Activated CD4-positive, alpha-beta T cell treated with anti-CD3 and anti-CD28 coated beads, Interleukin-2, amount 10 ng/mL, durations not matched to agents 7 days and 5 days (primary cell): ENCODE measurements around the gene RMC1. TPM values are rescaled to one million over a fixed set of nuclear protein-coding genes. Genes with fewer than 3 reads are reported as not detected.

Source experiments
- CTCF ChIA-PET: fragments of 350-600 bp; sonication (Branson Sonifier 250); formaldehyde crosslinking; loops from one replicate; lab custom pipeline; 2021; ENCODE audit warnings: antibody characterized with exemption; lab: Charles Lee
- POLR2A ChIA-PET: fragments of 350-600 bp; sonication (Branson Sonifier 250); formaldehyde crosslinking; loops from one replicate; lab custom pipeline; 2021; ENCODE audit warnings: antibody characterized with exemption; lab: Charles Lee
- DNase-seq: peaks from one replicate; pipeline ENCODE4 v3.0.0-alpha.2; 2020
- H3K27ac Mint-ChIP-seq: one replicate; pipeline ENCODE4 v1.8.0; 2021; ENCODE audit warnings: mild to moderate bottlenecking, moderate library complexity, mixed read lengths
- H3K27me3 Mint-ChIP-seq: one replicate; pipeline ENCODE4 v1.8.0; 2021; ENCODE audit warnings: mixed read lengths
- H3K36me3 Mint-ChIP-seq: one replicate; pipeline ENCODE4 v1.8.0; 2021; ENCODE audit warnings: low read depth, mixed read lengths
- H3K4me1 Mint-ChIP-seq: one replicate; pipeline ENCODE4 v1.8.0; 2021; ENCODE audit warnings: mixed read lengths
- H3K4me3 Mint-ChIP-seq: one replicate; pipeline ENCODE4 v1.8.0; 2021; ENCODE audit warnings: mild to moderate bottlenecking, moderate library complexity, mixed read lengths
- H3K9me3 Mint-ChIP-seq: one replicate; pipeline ENCODE4 v1.8.0; 2021; ENCODE audit warnings: mixed read lengths
- total RNA-seq, 2 experiments: library from RNA; stranded (reverse); gene quantifications; one replicate each; pipeline ENCODE4 v1.2.3, GENCODE V29; 2021

The RMC1 gene
- total RNA-seq, 2 experiments from 2014 or later = 56.0 to 66.4 TPM

DNA sequence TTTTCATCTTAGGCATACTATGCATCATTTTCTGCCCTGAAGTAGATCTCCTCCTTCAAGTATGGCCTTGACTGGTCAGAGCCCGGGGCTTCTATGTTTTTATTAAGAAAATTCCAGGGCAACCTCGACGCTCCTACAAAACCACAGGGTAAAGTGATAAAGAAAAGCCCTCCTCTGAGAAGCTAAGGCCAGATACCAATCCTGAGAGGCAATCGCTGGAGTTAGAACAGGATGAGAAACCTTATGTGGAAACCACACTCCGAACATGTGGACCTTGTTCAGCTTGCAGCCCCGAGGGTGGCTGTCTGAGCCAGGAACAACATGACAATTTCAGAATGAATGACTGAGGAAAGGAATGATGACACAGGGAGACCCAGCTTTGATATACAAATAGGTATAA, 35.6 kb downstream of the RMC1 start:
- CTCF ChIA-PET = interaction anchor here (3.1 kb wide), 1 partner anchor 42 kb away, joined by 9 read pairs; no protein-coding TSS in a partner anchor

DNA sequence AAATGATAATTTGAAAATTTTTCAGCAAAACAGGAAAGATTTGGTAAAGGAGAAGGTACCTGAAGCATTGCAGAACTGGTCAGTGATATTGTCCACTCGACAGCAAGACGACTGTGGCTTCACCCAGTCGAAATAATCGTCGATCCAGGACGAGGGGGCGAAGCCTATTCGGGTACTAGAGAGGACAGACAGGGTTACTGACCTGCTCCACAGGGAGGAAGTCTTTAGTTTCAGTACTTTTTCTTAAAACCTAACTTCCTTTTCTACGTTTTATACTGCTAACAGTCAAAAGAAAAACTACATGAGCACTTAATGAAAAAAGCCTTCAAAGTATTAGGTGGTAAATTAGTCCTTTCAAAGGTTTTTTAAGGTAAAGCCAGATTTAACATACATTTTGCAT, 36.0 kb downstream of the RMC1 start:
- Mint-ChIP-seq H3K27me3 (no peaks in the 10 kb centered on the region), H3K27ac (peak overlapping the region; percentile 64), H3K4me1 (peaks cover 41% of the 10 kb centered on the region), H3K4me3 (no peak overlapping the region), H3K9me3 (no peaks in the 10 kb centered on the region), H3K36me3 (peaks cover 73% of the 10 kb centered on the region)
- ChIA-PET POLR2A (no interaction called here), CTCF (interaction anchor here (3.1 kb wide), 1 partner anchor 41 kb away, joined by 9 read pairs; no protein-coding TSS in a partner anchor)
- no peak for DNase-seq

More for the DNA sequence above, 35.6 kb downstream of the RMC1 start:
- Mint-ChIP-seq H3K27ac (no peak overlapping the region), H3K9me3 (no peaks in the 10 kb centered on the region), H3K4me3 (no peak overlapping the region), H3K4me1 (peaks cover 41% of the 10 kb centered on the region), H3K27me3 (no peaks in the 10 kb centered on the region), H3K36me3 (peaks cover 73% of the 10 kb centered on the region)
- no peak for DNase-seq
- POLR2A ChIA-PET = no interaction called here

DNA sequence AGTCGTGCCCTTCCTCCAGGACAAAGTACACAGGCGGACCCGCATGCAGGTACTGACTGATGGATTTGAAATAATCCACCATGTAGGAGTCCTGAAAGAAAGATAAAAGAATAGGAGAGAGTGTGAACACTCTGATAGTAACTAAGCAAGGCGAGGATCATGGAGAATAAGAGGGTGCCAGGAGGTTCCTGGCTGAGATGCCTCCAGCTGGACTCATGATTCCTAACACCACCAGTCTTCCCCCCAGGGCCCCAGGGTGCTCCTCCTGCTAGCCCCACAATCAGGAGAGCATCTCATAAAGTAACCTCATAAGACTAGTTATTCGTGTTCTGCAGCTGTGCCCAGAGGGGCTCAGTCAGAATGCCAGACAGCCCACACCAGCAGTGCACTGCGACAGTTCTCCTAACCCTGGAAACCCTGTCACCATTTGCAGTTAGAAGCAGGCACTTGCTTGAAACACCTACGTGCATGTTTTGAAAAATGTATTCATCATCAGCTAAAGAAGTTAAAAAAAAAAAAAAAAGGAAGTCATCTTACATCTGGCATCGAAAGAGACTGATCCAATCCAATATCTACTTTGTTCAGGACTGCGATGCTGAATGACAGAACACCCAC, 36.7 kb downstream of the RMC1 start:
- H3K4me3 Mint-ChIP-seq = peak overlapping the region; percentile 3
- H3K27ac Mint-ChIP-seq = peak overlapping the region; percentile 75
- no peak for DNase-seq
- peaks cover 41% of the 10 kb centered on the region for H3K4me1 Mint-ChIP-seq
- CTCF ChIA-PET = interaction anchor here (0.7 to 3.1 kb wide), 5 partner anchors 14 to 319 kb away, joined by 3 to 9 read pairs (median 3); no protein-coding TSS in a partner anchor
- POLR2A ChIA-PET = interaction anchor here (0.5 kb wide), 1 partner anchor 162 kb away, joined by 3 read pairs; no protein-coding TSS in a partner anchor
- no peaks in the 10 kb centered on the region for H3K27me3 Mint-ChIP-seq
- no peaks in the 10 kb centered on the region for H3K9me3 Mint-ChIP-seq
- H3K36me3 Mint-ChIP-seq = peaks cover 71% of the 10 kb centered on the region

DNA sequence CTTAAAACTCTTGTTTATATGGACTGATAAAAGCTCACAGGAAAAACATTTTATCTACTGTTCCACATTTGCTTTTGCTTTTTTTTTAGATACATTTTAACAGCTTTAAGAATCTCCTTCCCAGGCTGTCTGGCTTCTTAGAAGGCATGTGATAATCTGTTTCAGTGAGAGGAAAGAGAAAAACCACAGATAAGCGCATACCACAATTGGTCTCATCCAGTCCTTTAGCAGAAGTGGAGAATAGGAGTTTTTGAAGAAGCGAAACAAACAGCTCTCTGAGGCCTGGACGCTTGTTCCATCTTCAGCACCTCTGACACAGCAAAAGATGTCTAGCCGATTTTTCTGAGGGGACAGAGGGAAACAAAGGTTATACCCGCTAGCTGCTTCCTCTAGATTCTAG, 37.6 kb downstream of the RMC1 start:
- POLR2A ChIA-PET = interaction anchor here (0.5 kb wide), 1 partner anchor 163 kb away, joined by 3 read pairs; no protein-coding TSS in a partner anchor
- Mint-ChIP-seq H3K9me3 (no peaks in the 10 kb centered on the region), H3K27ac (peak overlapping the region; percentile 75), H3K27me3 (no peaks in the 10 kb centered on the region), H3K36me3 (peaks cover 67% of the 10 kb centered on the region), H3K4me3 (peak overlapping the region; percentile 40), H3K4me1 (peaks cover 41% of the 10 kb centered on the region)
- CTCF ChIA-PET = interaction anchor here (0.7 to 3.1 kb wide), 7 partner anchors 13 to 319 kb away, joined by 3 to 9 read pairs (median 3); no protein-coding TSS in a partner anchor
- peak; percentile 52 for DNase-seq

DNA sequence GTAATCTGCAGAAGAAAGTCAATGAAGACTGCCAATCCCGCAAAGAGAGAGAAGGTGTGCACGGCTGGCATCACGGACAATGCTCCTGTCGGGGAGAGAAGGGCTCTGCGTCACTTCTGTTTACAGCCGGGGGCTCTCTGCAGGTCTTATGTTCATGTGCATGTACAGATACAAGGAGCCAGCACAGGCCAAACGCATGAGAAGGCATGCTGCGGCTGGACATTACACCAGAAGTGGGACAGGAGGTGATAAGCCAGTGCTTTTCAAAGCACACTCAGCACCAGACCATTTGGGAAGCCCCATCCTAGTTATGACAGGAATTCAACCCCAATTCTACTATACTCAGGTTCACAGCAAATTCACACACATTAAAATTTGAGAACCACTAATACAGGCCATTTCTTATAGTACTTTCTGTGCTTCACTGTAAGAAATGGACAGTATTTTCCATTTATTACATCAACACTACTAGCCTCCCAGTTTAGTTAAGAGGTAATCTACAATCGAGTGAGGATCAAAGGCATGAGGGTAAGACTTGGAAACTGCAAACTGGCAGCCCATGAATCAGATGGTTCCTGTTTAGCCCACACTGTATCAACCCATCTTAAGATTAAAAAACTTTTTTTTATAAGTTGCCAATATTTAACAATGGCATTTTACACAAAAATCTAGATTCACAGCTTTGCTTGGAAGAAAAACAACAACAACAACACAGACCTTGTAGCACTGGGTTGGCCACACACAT, 38.2 kb downstream of the RMC1 start:
- peaks cover 44% of the 10 kb centered on the region for H3K4me1 Mint-ChIP-seq
- H3K27ac Mint-ChIP-seq = peak overlapping the region; percentile 75
- peak overlapping the region; percentile 40 for H3K4me3 Mint-ChIP-seq
- CTCF ChIA-PET = interaction anchor here (0.8 to 3.1 kb wide), 5 partner anchors 12 to 47 kb away, joined by 3 to 9 read pairs (median 3); no protein-coding TSS in a partner anchor
- POLR2A ChIA-PET = no interaction called here
- peaks cover 66% of the 10 kb centered on the region for H3K36me3 Mint-ChIP-seq
- no peaks in the 10 kb centered on the region for H3K27me3 Mint-ChIP-seq
- H3K9me3 Mint-ChIP-seq = no peaks in the 10 kb centered on the region
- DNase-seq = no peak

DNA sequence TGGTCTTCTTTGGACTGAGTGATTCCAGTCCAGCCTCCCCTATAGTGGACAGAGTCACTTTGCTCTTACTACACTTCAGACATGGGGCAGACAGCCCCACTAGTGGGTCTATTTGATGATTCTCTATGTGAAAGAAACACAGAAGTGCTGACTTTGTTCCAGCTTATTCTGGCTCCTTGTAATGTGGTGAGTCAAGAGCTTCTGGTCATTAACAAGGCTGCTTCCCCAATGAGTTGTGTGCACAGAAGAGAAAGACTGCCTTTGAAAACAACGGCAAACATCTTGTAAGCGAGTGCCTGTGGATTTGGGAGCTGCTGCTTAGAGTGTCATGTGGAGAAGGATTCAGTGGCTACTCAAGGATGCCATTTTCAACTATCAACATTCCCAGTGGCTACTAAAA, 39.1 kb downstream of the RMC1 start:
- Mint-ChIP-seq H3K36me3 (peaks cover 70% of the 10 kb centered on the region), H3K4me3 (no peak overlapping the region), H3K4me1 (peaks cover 46% of the 10 kb centered on the region), H3K9me3 (no peaks in the 10 kb centered on the region), H3K27me3 (no peaks in the 10 kb centered on the region), H3K27ac (peak overlapping the region; percentile 9)
- no peak for DNase-seq
- ChIA-PET POLR2A (interaction anchor here (0.6 kb wide), 1 partner anchor 46 kb away, joined by 4 read pairs; no protein-coding TSS in a partner anchor), CTCF (interaction anchor here (0.6 to 1.4 kb wide), 3 partner anchors 9 to 18 kb away, joined by 3 to 7 read pairs (median 4); no protein-coding TSS in a partner anchor)

DNA sequence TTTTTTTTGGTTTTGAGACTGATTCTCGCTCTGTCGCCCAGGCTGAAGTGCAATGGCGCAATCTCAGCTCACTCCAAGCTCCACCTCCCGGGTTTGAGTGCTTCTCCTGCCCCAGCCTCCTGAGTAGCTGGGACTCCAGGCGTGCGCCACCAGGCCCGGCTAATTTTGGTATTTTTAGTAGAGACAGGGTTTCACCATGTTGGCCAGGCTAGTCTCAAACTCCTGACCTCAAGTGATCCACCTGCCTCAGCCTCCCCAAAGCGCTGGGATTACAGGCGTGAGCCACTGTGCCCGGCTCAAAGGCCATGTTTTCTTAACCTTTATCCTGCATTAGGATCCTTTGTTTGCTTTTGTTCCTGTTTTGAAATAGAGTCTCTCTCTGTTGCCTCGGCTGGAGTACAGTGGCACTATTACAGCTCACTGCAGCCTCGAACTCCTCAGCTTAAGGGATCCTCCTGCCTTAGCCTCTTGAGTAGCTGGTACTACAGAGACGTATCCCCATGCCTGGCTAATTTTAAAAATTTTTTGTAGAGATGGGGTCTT, 42.0 kb downstream of the RMC1 start:
- peaks cover 29% of the 10 kb centered on the region for H3K4me1 Mint-ChIP-seq
- POLR2A ChIA-PET = no interaction called here
- H3K9me3 Mint-ChIP-seq = no peaks in the 10 kb centered on the region
- CTCF ChIA-PET = interaction anchor here (0.7 kb wide), 1 partner anchor 14 kb away, joined by 5 read pairs; no protein-coding TSS in a partner anchor
- peaks cover 53% of the 10 kb centered on the region for H3K36me3 Mint-ChIP-seq
- no peak for DNase-seq
- no peaks in the 10 kb centered on the region for H3K27me3 Mint-ChIP-seq
- H3K4me3 Mint-ChIP-seq = no peak overlapping the region
- no peak overlapping the region for H3K27ac Mint-ChIP-seq

DNA sequence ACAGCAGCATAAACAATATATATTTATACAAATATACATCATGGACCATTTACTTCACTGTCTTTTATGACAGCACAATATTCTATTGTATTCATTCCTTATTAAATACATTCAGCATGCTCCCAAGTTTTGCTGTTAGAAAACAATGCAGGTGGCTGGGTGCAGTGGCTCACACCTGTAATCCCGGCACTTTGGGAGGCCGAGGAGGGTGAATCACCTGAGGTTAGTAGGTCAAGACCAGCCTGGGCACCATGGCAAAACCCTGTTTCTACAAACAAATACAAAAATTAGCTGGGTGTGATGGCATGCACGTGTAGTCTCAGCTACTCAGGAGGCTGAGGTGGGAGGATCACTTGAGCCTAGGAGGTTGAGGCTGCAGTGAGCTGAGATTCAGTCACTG, 44.0 kb downstream of the RMC1 start:
- no peak overlapping the region for H3K4me3 Mint-ChIP-seq
- POLR2A ChIA-PET = no interaction called here
- no peaks in the 10 kb centered on the region for H3K27me3 Mint-ChIP-seq
- CTCF ChIA-PET = no interaction called here
- no peak for DNase-seq
- H3K27ac Mint-ChIP-seq = no peak overlapping the region
- peaks cover 10% of the 10 kb centered on the region for H3K4me1 Mint-ChIP-seq
- peaks cover 52% of the 10 kb centered on the region for H3K36me3 Mint-ChIP-seq
- no peaks in the 10 kb centered on the region for H3K9me3 Mint-ChIP-seq

DNA sequence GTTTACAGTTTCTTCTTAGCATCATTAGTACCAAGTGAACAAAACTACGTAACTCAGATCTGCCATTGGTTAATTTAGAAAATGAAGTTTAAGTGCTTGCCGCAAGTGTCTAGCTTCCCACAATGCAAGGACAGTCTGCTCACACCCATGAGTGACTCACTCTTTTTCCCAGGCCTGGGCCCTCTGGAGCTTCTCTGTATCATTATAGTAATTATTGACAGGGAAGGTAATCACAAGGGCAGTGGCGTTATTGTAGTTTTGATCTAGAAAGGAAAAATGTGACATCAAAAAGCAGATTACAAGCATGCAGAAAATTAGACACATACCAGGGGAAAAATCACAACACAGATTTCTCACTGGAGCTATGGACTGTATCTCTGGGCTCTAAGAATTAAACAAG, 44.5 kb downstream of the RMC1 start:
- Mint-ChIP-seq H3K9me3 (no peaks in the 10 kb centered on the region), H3K4me3 (no peak overlapping the region), H3K27ac (no peak overlapping the region), H3K27me3 (no peaks in the 10 kb centered on the region), H3K36me3 (peaks cover 52% of the 10 kb centered on the region), H3K4me1 (peaks cover 5% of the 10 kb centered on the region)
- ChIA-PET POLR2A (no interaction called here), CTCF (interaction anchor here (0.6 kb wide), 1 partner anchor 11 kb away, joined by 3 read pairs; no protein-coding TSS in a partner anchor)
- no peak for DNase-seq

DNA sequence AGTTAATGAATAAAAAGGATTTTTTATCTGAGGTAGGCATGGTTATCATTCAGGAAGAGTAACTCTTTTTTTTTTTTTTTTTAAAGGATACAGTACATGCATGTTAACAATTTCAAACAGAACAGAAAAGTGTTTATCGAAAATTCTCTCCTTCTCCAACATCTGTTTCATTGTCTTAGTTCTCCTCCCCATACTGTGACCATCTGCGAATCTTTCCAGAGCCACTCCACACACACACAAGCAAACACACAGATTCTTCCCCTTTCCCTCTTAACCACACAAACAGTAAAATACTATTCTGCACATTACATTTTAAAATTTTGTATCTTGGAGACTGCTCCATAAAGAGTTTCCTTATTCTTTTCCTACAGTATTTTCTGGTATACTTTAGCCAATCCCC, 45.0 kb downstream of the RMC1 start:
- POLR2A ChIA-PET = no interaction called here
- Mint-ChIP-seq H3K4me3 (no peak overlapping the region), H3K27ac (no peak overlapping the region), H3K27me3 (no peaks in the 10 kb centered on the region), H3K4me1 (peaks cover 5% of the 10 kb centered on the region), H3K9me3 (no peaks in the 10 kb centered on the region), H3K36me3 (peaks cover 52% of the 10 kb centered on the region)
- CTCF ChIA-PET = interaction anchor here (0.6 kb wide), 1 partner anchor 12 kb away, joined by 3 read pairs; no protein-coding TSS in a partner anchor
- DNase-seq = no peak

DNA sequence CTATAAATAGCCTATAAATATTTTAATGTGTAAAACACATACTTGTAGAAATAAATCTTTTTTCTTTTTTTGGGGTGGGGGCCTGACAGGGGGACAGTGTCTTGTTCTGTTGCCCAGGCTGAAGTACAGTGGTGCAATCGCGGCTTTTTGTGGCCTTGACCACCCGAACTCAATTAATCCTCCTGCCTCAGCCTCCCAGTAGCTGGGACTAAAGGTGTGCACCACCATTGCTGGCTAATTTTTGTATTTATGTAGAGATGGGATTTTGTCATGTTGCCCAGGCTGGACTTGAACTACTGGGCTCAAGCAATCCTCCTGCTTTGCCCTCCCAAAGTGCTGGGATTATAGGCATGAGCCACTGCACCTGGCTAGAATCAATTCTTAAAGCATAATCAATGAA, 45.4 kb downstream of the RMC1 start:
- Mint-ChIP-seq H3K4me1 (peaks cover 5% of the 10 kb centered on the region), H3K4me3 (no peak overlapping the region), H3K9me3 (no peaks in the 10 kb centered on the region), H3K36me3 (peaks cover 51% of the 10 kb centered on the region), H3K27me3 (no peaks in the 10 kb centered on the region), H3K27ac (no peak overlapping the region)
- POLR2A ChIA-PET = no interaction called here
- CTCF ChIA-PET = no interaction called here
- no peak for DNase-seq

DNA sequence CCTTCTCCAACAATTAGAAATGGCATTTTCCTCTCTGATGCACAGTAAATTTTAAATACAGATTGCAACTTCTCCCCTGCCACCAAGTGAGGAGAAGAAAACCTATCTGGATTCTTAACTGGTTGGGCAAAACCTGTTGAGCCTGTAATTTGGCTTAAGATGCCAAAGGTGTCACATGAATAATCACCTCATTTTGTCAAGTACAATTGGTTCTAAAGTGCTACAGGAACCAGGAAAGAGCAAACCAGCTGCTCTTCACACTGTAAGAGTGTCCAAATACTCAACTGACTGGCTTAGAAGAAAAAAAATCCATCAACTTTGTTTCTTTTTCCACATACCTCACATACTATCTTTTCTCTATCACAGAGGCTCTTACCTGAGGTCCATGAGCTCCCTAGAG, 47.6 kb downstream of the RMC1 start:
- ChIA-PET POLR2A (no interaction called here), CTCF (interaction anchor here (0.7 to 1.1 kb wide), 4 partner anchors 8 to 24 kb away, joined by 3 read pairs; no protein-coding TSS in a partner anchor)
- DNase-seq = no peak
- peaks cover 58% of the 10 kb centered on the region for H3K36me3 Mint-ChIP-seq
- no peak overlapping the region for H3K4me3 Mint-ChIP-seq
- no peaks in the 10 kb centered on the region for H3K27me3 Mint-ChIP-seq
- peak overlapping the region; percentile 31 for H3K27ac Mint-ChIP-seq
- no peaks in the 10 kb centered on the region for H3K9me3 Mint-ChIP-seq
- H3K4me1 Mint-ChIP-seq = peaks cover 5% of the 10 kb centered on the region
